HG03469 (cell line): ENCODE data around the gene PRLHR.
"Not testable (repeated sequence)": the region's sequence is repeated elsewhere in the genome, so short reads cannot be mapped to it uniquely, and the experiment has no call there.

Experiments
- ATAC-seq: cut with Tn5 transposase; IDR thresholded peaks from one replicate; pipeline ENCODE4 v1.9.1; 2021; ENCODE audit warnings: mild to moderate bottlenecking, moderate library complexity, moderate number of reproducible peaks; ENCODE audit not compliant: unreplicated experiment

Gene PRLHR

DNA sequence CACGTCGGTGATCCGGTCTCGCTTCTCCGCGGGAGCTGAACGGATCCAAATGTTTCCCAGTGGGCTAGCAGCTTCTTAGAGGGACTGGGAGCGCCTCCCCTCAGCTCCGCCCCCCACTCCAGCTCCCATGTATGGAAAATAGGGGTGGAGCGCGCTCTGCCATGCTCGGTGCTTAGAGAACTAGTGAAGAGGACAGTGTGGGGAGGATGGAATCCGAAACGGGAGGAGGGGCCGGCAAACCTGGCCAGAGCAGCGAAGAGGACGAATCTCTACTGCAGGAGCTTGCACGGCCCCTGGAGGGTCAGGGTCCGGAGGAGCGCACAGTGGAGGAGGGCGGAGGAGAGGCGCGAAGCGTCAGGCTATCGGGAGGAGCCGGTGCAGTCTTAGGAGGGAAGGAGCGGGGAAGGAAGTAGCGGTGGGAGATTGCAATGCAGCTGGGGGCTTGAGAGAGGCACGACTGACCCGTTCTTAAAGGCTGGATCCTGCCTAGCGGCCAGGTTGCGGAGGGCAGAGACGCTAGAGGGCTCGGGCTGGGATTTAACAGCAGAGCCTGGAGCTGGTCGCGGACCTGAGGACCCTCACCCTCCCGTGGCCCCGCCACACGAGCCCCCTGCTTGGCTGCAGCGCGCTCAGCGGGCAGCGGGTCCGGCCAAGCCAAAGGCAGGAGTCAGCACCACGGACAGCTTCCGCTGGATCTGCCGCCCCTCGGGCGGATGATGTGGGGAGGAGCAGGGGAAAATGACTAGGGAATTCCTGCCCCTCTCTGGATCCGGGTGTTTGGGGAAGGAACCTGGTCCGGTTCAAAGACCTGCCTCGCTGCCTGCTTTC is at the start of gene PRLHR:
Gene PRLHR, minus strand, starts transcription at position 51 of the 828 bp plus-strand sequence. CDS start 404 bp downstream, outside the sequence.
- ATAC-seq: no peak

GRCh38 chr10:118642228-118642627 is 46.8 kb upstream of the PRLHR start:
- ATAC-seq: no peak

- no peak for ATAC-seq
These were observed 43.2 kb upstream of the PRLHR start for GRCh38 chr10:118638680-118639079.

GRCh38 chr10:118635674-118636402 is 40.4 kb upstream of the PRLHR start:
- ATAC-seq: no peak

DNA sequence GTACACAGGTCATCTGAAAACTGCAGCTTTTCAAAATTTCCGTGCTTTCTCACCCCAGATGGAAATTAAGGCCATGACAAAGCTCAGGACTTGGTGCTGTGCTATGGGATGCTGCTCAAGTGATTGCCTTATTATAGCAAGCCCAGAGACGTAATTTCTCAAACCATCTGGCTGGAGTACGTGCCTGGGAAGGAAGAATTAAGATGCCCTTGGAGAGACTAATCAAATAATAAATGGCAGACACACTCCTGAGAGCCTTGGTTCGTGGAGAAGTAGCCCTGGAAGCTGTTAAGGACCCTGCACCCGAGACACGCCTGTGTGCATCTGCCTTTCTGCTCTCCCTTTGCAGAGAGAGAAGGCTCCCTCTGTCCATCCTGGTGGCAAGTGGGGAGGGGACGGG is 38.3 kb upstream of the PRLHR start:
- no peak for ATAC-seq

GRCh38 chr10:118629211-118629610 is 33.8 kb upstream of the PRLHR start:
- ATAC-seq: no peak

- no peak for ATAC-seq
These were observed 32.9 kb upstream of the PRLHR start for GRCh38 chr10:118628397-118628796.

DNA sequence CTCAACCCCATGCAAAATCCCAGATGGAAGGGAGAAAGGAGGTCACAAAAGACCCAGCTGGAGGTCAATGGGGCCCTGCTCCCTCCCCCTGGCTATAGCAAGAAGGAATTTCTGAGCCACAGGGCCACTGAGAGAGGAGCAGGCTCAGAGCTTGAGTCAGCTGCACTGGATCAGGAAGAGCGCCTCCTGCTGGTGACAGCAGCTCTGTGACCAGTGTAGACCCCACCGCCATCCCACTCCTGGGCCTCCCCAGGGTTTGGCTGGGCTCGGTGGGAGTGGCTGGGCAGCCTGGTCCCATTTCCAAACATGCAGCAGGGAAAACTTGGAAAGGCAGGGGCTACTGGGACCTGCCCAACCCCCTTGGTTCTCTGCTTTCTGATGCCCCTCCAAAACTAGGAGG is 31.5 kb upstream of the PRLHR start:
- ATAC-seq: no peak

DNA sequence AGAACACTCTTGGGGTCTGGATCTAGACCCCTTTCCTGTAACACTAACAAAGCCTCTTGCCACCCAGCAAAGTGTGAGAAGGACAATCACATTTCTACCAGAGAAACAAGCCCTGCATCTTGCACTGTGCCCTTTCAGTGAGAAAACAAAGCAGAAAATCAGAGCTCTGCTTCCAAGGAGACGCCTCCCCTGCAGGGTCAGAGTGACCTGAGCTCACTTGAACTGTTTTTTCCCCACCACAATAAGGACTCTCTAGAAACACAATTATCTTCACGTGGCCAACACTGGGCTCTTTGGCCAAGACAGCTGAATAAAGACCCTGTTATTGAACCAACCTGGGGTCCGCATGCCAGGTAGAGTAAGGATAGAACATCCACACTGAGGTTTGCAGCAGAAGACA is 30.1 kb upstream of the PRLHR start:
- no peak for ATAC-seq

- no peak for ATAC-seq
These were observed 29.3 kb upstream of the PRLHR start for GRCh38 chr10:118624747-118625146.

- ATAC-seq: no peak
These were observed 26.0 kb upstream of the PRLHR start for GRCh38 chr10:118621304-118621942.

- not testable (repeated sequence) for ATAC-seq
These were observed 18.4 kb upstream of the PRLHR start for GRCh38 chr10:118613863-118614262.

- no peak for ATAC-seq
These were observed 15.1 kb upstream of the PRLHR start for GRCh38 chr10:118610577-118610976.

DNA sequence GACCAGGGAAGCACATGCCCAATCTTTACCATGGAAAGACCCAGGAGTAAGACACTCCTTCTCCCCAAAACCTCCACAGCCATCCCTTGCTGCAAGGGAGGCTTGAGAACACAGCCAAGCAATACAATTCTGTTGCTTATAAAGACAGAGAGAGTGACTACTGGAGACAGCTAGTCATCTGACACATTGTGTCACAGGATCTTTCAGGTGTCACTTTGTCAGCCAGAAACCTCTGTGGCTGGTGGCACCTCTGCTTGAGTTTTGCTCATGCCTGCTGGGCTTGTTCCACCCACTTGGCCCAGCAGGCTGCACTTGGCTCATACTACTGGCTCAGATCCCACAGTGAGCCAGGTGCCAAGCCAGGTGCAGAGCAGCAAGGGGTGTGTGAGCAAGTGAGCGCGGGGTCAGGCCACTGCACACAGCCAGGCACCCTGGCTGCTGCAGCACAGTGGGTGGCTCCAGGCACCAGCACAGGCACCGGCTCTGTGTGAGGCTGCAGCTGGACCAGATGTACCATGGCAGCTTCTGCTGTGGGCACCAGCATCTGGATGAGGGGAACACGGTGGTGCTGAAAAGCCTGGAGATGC is 12.4 kb upstream of the PRLHR start:
- no peak for ATAC-seq

GRCh38 chr10:118605694-118606093 is 10.2 kb upstream of the PRLHR start:
- no peak for ATAC-seq

- ATAC-seq: no peak
These were observed 1.1 kb upstream of the PRLHR start for GRCh38 chr10:118596426-118597124.

DNA sequence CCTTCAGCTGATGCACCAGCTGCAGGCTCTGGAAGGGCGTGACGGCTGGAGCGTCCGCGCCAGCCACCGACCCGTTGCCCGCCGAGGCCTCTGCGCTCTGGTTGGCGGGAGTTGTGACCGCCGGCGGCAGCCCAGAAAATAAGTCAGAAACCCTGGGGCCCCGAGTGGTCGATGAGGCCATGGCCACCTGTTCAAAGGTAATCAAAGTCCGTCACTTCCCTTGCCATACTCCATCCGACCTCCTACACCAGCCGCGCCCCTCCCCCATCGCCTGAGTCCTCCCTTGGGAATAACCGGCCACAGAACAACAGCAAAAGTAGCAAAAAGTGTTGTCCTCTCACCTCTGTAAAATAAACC is 406 bp downstream of the PRLHR start:
- ATAC-seq: no peak

DNA sequence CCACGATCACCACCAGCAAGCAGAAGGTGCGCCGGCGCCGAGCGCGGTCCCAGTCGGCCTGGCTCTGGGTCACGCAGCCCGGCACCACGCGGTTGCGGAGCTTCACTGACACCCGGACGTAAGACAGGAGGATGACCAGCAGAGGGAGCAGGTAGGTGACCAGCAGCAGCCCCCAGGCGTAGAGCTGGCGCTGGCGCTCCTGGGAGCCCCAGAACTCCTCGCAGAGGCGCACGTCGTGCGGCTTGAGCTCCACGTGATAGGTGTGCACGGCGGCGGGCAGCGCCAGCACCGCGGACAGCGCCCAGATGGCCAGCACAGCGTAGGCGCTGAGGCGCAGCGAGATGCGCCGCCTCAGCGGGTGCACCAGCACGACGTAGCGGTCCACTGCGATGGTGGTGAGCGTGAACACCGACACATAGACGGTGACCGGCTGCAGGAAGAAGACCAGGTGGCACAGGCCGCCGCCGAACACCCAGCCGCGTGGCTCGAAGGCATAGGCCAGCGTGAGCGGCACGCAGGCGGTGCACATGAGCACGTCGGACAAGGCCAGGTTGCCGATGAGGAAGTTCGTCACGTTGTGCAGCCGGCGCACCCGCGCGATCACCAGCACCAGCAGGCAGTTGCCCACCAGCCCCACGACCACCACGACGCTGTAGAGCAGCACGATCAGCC is 920 bp downstream of the PRLHR start:
- ATAC-seq: no peak

DNA sequence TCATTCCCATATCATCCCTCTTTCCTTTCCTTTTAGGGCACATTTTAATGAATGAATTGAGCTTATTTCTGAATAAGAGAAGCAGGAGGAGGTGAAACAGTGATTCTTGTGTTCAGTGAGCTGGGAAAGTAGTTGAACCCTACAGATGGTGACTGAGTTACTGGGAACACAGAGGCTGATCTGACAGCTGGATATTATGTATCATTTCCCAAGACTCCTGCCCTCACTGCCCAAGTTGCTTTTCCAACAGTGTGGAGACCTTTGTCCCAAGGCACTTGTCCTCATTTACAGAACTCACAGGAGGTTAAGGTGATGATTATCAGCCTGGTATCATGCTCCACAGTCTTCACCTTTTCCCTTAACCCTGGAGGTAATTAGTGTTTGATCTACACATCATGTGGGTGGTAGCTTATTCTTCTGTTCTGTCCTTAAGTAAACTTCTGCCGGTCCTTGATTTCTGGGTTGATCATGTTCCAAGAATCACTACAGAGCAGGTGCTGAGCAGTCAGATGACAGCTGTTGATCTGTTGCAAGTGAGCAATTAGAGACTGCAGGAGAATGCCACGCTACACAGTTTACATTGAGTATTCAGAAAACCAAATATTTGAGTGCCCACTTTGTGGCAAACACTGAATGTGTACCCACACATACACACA is 2.6 kb downstream of the PRLHR start:
- ATAC-seq: no peak

- ATAC-seq: no peak
These were observed 5.1 kb downstream of the PRLHR start for GRCh38 chr10:118590334-118590733.
